ENCODE measurements around the gene SPSB3.

The SPSB3 gene

GRCh38 chr16:1781758-1782407 is 488 bp downstream of the SPSB3 start:
- Histone ChIP-seq H3K4me1 (ENCODE audit: control insufficient read depth, insufficient read depth, low read length) (peaks cover 6% of the 10 kb centered on the region), H3K4me3 (ENCODE audit: low read depth, low read length) (peak overlapping the region; percentile 90), H3K27ac (ENCODE audit: extremely low read depth, low read depth, low read length) (peak overlapping the region; percentile 87), H3K36me3 (ENCODE audit: control insufficient read depth in 2 of 2, insufficient read depth in 1 of 2, low read length in 2 of 2) (peaks cover 15 to 63% of the 10 kb centered on the region in 2 experiments; a peak in 2 of 3 replicates), H3K9me3 (ENCODE audit: control insufficient read depth, insufficient read depth, low read depth, low read length) (no peaks in the 10 kb centered on the region)
- POLR2A ChIA-PET = interaction anchor here (0.8 to 5.2 kb wide), 16 partner anchors 8 to 373 kb away, joined by 3 to 113 read pairs (median 10); partner anchors contain the start of genes CRAMP1, EME2, FAHD1 and HAGH
- CTCF ChIA-PET = interaction anchor here (0.7 to 1.3 kb wide), 4 partner anchors 8 to 76 kb away, joined by 3 to 14 read pairs (median 4); partner anchors contain the start of gene MAPK8IP3
- 0 out of 2 replicates have a peak, but pooled peaks have one; percentile 42 for TF ChIP-seq KLF7 (tag by site-specific recombination; IDR thresholded peaks at IDR 0.05; ENCODE audit: borderline replicate concordance)
- TF ChIP-seq ZNF394 (tag by site-specific recombination; IDR thresholded peaks at IDR 0.05; ENCODE audit: borderline replicate concordance) = 0 out of 2 replicates have a peak, but pooled peaks have one; percentile 24
- TF ChIP-seq ZNF529 (tag by site-specific recombination; IDR thresholded peaks at IDR 0.05; ENCODE audit: insufficient replicate concordance) = no peak
- TF ChIP-seq ZNF623 (tag by site-specific recombination; IDR thresholded peaks at IDR 0.05) = no peak
- TF ChIP-seq ZBTB26 (tag by site-specific recombination; optimal IDR thresholded peaks at IDR 0.05) = peak; percentile 93
- TF ChIP-seq KLF17 (tag by site-specific recombination; IDR thresholded peaks at IDR 0.05) = peak; percentile 90; the same call in 1 of the 2 replicates
- TF ChIP-seq HIC1 (tag by site-specific recombination; IDR thresholded peaks at IDR 0.05) = peak; percentile 38; the same call in 1 of the 2 replicates
- peak; percentile 81 for TF ChIP-seq KLF1 (tag by site-specific recombination; IDR thresholded peaks at IDR 0.05)
- peak; percentile 97 for TF ChIP-seq ZNF335 (tag by site-specific recombination; conservative IDR thresholded peaks at IDR 0.05)
- peak; percentile 63 for TF ChIP-seq CTCF (tag by site-specific recombination; IDR thresholded peaks at IDR 0.05)
- 0 out of 2 replicates have a peak, but pooled peaks have one; percentile 64 for TF ChIP-seq ZNF501 (tag by site-specific recombination; IDR thresholded peaks at IDR 0.05)
- TF ChIP-seq ZNF423 (tag by site-specific recombination; IDR thresholded peaks at IDR 0.05) = no peak
- peak; percentile 30; the same call in 1 of the 2 replicates for TF ChIP-seq ZNF513 (tag by site-specific recombination; IDR thresholded peaks at IDR 0.05)
- TF ChIP-seq ZNF184 (tag by site-specific recombination; IDR thresholded peaks at IDR 0.05) = no peak
- TF ChIP-seq ZNF600 (tag by site-specific recombination; IDR thresholded peaks at IDR 0.05) = peak; percentile 80
- peak; percentile 55; the same call in 1 of the 2 replicates for TF ChIP-seq ZNF341 (tag by site-specific recombination; IDR thresholded peaks at IDR 0.05; ENCODE audit: low read depth)
- no peak for TF ChIP-seq ZNF211 (tag by site-specific recombination; IDR thresholded peaks at IDR 0.05; ENCODE audit: low read depth)
- peak; percentile 82; the same call in 1 of the 2 replicates for TF ChIP-seq ZFP37 (tag by site-specific recombination; IDR thresholded peaks at IDR 0.05)
- no peak for TF ChIP-seq ZNF791 (tag by site-specific recombination; IDR thresholded peaks at IDR 0.05)
- peak; percentile 17; the same call in 1 of the 2 replicates for TF ChIP-seq ZBTB8A (tag by site-specific recombination; IDR thresholded peaks at IDR 0.05)
- peak; percentile 74 for TF ChIP-seq SP2 (tag by site-specific recombination; IDR thresholded peaks at IDR 0.05)
- peak; percentile 37 for TF ChIP-seq ZIC2 (tag by site-specific recombination; IDR thresholded peaks at IDR 0.05)
- TF ChIP-seq WT1 (tag by site-specific recombination; IDR thresholded peaks at IDR 0.05) = peak; percentile 26; the same call in 1 of the 2 replicates
- peak; percentile 71 for TF ChIP-seq PATZ1 (tag by site-specific recombination; IDR thresholded peaks at IDR 0.05)
- no peak for TF ChIP-seq ZNF175 (tag by site-specific recombination; IDR thresholded peaks at IDR 0.05)
- TF ChIP-seq ZNF221 (tag by site-specific recombination; IDR thresholded peaks at IDR 0.05; ENCODE audit: borderline replicate concordance) = 0 out of 2 replicates have a peak, but pooled peaks have one; percentile 61
- peak; percentile 90 for TF ChIP-seq ZBTB20 (tag by site-specific recombination; IDR thresholded peaks at IDR 0.05)
- TF ChIP-seq KLF16 (tag by site-specific recombination; IDR thresholded peaks at IDR 0.05) = no peak
